Esophagus muscularis mucosa (tissue), 4 donors: Measurements from ENCODE around the gene CHGA. TPM values are rescaled to one million over a fixed set of nuclear protein-coding genes. Genes with fewer than 3 reads are reported as not detected.
A peak's percentile ranks its signal among the peaks of the same experiment; 100 is the strongest.

Experiments
- DNase-seq: peaks from one replicate; pipeline ENCODE4 v3.0.0-alpha.2; 2017; ENCODE audit errors: extremely low spot score
- H3K27ac ChIP-seq, 4 donors: fragments of 200-600 bp; sonication (generic); replicated peaks in 1 of 4; 1 replicate in 3 of 4; 2 replicates in 1 of 4; pipeline ENCODE4 v1.5.1; 2016 to 2019; ENCODE audit warnings: mild to moderate bottlenecking in 1 of 4
- H3K27me3 ChIP-seq, 4 donors: fragments of 200-600 bp; sonication (generic); one replicate each; pipeline versions ENCODE4 v1.5.1 to v1.6.0; 2016 to 2019
- H3K36me3 ChIP-seq, 4 donors: fragments of 200-600 bp; sonication (generic); one replicate each; pipeline ENCODE4 v1.5.1; 2016 to 2019
- H3K4me1 ChIP-seq, 4 donors: fragments of 200-600 bp; sonication (generic); one replicate each; pipeline ENCODE4 v1.5.1; 2016 to 2019
- H3K4me3 ChIP-seq, 4 donors: fragments of 200-600 bp; sonication (generic); 1 replicate in 2 of 4; 2 replicates in 2 of 4; pipeline ENCODE4 v1.5.1; 2016 to 2019; ENCODE audit warnings: mild to moderate bottlenecking in 4 of 4, moderate library complexity in 1 of 4
- H3K9me3 ChIP-seq, 4 donors: fragments of 200-600 bp; sonication (generic); 1 replicate in 3 of 4; 2 replicates in 1 of 4; pipeline ENCODE4 v1.5.1; 2016 to 2019
- CTCF ChIP-seq, 3 experiments: fragments of 200-600 bp in 2 of 3; fragments of 450-650 bp in 1 of 3; sonication (generic) in 2 of 3; IDR thresholded peaks; one replicate each; pipeline ENCODE4 v1.5.1; 2017 to 2019; ENCODE audit warnings: antibody characterized with exemption in 3 of 3, mild to moderate bottlenecking in 2 of 3, moderate library complexity in 1 of 3
- EP300 ChIP-seq: sonication (generic); formaldehyde crosslinking; IDR thresholded peaks from one replicate; pipeline ENCODE4 v1.6.1; 2017; ENCODE audit warnings: antibody characterized with exemption
- POLR2A ChIP-seq: fragments of 450-650 bp; IDR thresholded peaks from one replicate; pipeline ENCODE4 v1.6.1; 2017; ENCODE audit warnings: antibody characterized with exemption, moderate library complexity, mild to moderate bottlenecking, low read depth
- POLR2AphosphoS5 ChIP-seq, 2 donors: sonication (generic); formaldehyde crosslinking; IDR thresholded peaks; one replicate each; pipeline ENCODE4 v1.6.1; 2017; ENCODE audit warnings: antibody characterized with exemption in 2 of 2
- WGBS: methylation state at CpG from one replicate; pipeline ENCODE4 v1.1.5; 2018; 5-methylcytosine and 5-hydroxymethylcytosine counted together
- intact Hi-C: fragments of 100-400 bp; cut with DNase I; formaldehyde crosslinking; loops from one replicate; pipeline ENCODE4 v1.15.1; 2023
- total RNA-seq, 4 donors: library from RNA; depleted of rRNA; stranded (reverse); fragments of >200 nt; gene quantifications; one replicate each; pipeline versions ENCODE4 v1.1.0 to v1.2.1, GENCODE V29; 2016

The CHGA gene
- total RNA-seq, 4 donors from 2014 or later: 1.2 to 2.5 (median 1.3) TPM

GRCh38 chr14:92971601-92972180 lies 48.7 kb downstream of the CHGA start:
- TF ChIP-seq POLR2A (no peak), POLR2AphosphoS5 (IDR thresholded peaks at IDR 0.05) (no peak), EP300 (no peak)
- intact Hi-C loops: loop anchor here (2.0 to 5.0 kb wide), 2 partner anchors 66 to 143 kb away; partner anchors contain the start of gene ITPK1
- Histone ChIP-seq H3K4me1 (peaks cover 25 to 56% (median 40%) of the 10 kb centered on the region in 4 donors), H3K9me3 (peaks cover 0 to 7% (median 6%) of the 10 kb centered on the region in 4 donors), H3K27me3 (no peaks in the 10 kb centered on the region), H3K36me3 (peaks cover 4 to 15% (median 6%) of the 10 kb centered on the region in 4 donors), H3K4me3 (no peak overlapping the region), H3K27ac (peak overlapping the region; percentile 79 to 89 (median 88))
- no peak for DNase-seq
- WGBS: 90% methylated on average over 16 of the region's 16 CpGs

- Histone ChIP-seq H3K36me3 (peaks cover 5 to 20% (median 15%) of the 10 kb centered on the region in 4 donors), H3K4me1 (peaks cover 25 to 56% (median 40%) of the 10 kb centered on the region in 4 donors), H3K27ac (peak overlapping the region; percentile 79 to 89 (median 88)), H3K4me3 (no peak overlapping the region), H3K9me3 (peaks cover 0 to 9% (median 7%) of the 10 kb centered on the region in 4 donors), H3K27me3 (no peaks in the 10 kb centered on the region)
- DNase-seq: peak; percentile 94
- TF ChIP-seq EP300 (peak; percentile 54), POLR2AphosphoS5 (IDR thresholded peaks at IDR 0.05) (peak; percentile 71 to 78), CTCF (IDR thresholded peaks at IDR 0.05) (peak; percentile 90 to 93 (median 92)), POLR2A (no peak)
- WGBS: 41% methylated on average over 9 of the region's 12 CpGs
- intact Hi-C loops: loop anchor here (2.0 to 5.0 kb wide), 2 partner anchors 64 to 141 kb away; partner anchors contain the start of gene ITPK1
These were observed 50.4 kb downstream of the CHGA start for GRCh38 chr14:92973261-92973797.

- H3K9me3 ChIP-seq: peaks cover 0 to 13% (median 10%) of the 10 kb centered on the region in 4 donors
- WGBS: 57% methylated on average over 8 of the region's 9 CpGs
- H3K27ac ChIP-seq: peak overlapping the region; percentile 79 to 89 (median 88)
- H3K4me1 ChIP-seq: peaks cover 25 to 52% (median 40%) of the 10 kb centered on the region in 4 donors
- intact Hi-C loops: loop anchor here (2.0 to 5.0 kb wide), 2 partner anchors 63 to 141 kb away; partner anchors contain the start of gene ITPK1
- no peak for DNase-seq
- no peak for TF ChIP-seq POLR2A
- no peak for TF ChIP-seq CTCF (IDR thresholded peaks at IDR 0.05)
- no peak for TF ChIP-seq EP300
- TF ChIP-seq POLR2AphosphoS5 (IDR thresholded peaks at IDR 0.05): no peak
- H3K36me3 ChIP-seq: peaks cover 5 to 25% (median 17%) of the 10 kb centered on the region in 4 donors
- no peak overlapping the region for H3K4me3 ChIP-seq
- H3K27me3 ChIP-seq: no peaks in the 10 kb centered on the region
These were observed 50.9 kb downstream of the CHGA start for GRCh38 chr14:92973798-92974372.

GRCh38 chr14:92974541-92975345 lies 51.8 kb downstream of the CHGA start:
- H3K9me3 ChIP-seq: peaks cover 0 to 14% (median 10%) of the 10 kb centered on the region in 4 donors
- 85% methylated on average over 9 of the region's 17 CpGs for whole genome bisulfite sequencing
- TF ChIP-seq POLR2A (no peak), POLR2AphosphoS5 (IDR thresholded peaks at IDR 0.05) (no peak), EP300 (no peak), CTCF (IDR thresholded peaks at IDR 0.05) (no peak)
- H3K36me3 ChIP-seq: peaks cover 5 to 25% (median 17%) of the 10 kb centered on the region in 4 donors
- H3K4me3 ChIP-seq: no peak overlapping the region
- H3K27me3 ChIP-seq: no peaks in the 10 kb centered on the region
- no peak for DNase-seq
- intact Hi-C loops: loop anchor here (5.0 kb wide), 1 partner anchor 63 kb away; no protein-coding TSS in a partner anchor
- H3K4me1 ChIP-seq: peaks cover 20 to 49% (median 40%) of the 10 kb centered on the region in 4 donors
- peak overlapping the region; percentile 79 to 89 (median 88) for H3K27ac ChIP-seq
